Peyer's patch (tissue), 4 donors: ENCODE data around the gene UGT1A8. TPM values are rescaled to one million over a fixed set of nuclear protein-coding genes. Genes with fewer than 3 reads are reported as not detected.
A peak's percentile ranks its signal among the peaks of the same experiment; 100 is the strongest.

Experiments
- DNase-seq, 3 donors: peaks; one replicate each; pipeline ENCODE4 v3.0.0-alpha.2; 2017 to 2019
- H3K27ac ChIP-seq, 4 donors: fragments of 200-600 bp; sonication (generic); one replicate each; pipeline ENCODE4 v1.5.1; 2016 to 2019
- H3K27me3 ChIP-seq, 2 donors: fragments of 200-600 bp; sonication (generic); one replicate each; pipeline ENCODE4 v1.5.1; 2019
- H3K36me3 ChIP-seq, 3 donors: fragments of 200-600 bp; sonication (generic); one replicate each; pipeline ENCODE4 v1.5.1; 2016 to 2019
- H3K4me1 ChIP-seq, 4 donors: fragments of 200-600 bp; sonication (generic); one replicate each; pipeline ENCODE4 v1.5.1; 2016 to 2019
- H3K4me3 ChIP-seq, 4 donors: fragments of 200-600 bp; sonication (generic); 1 replicate in 3 of 4; 2 replicates in 1 of 4; pipeline ENCODE4 v1.5.1; 2016 to 2019; ENCODE audit warnings: mild to moderate bottlenecking in 1 of 4
- H3K9me3 ChIP-seq, 4 donors: fragments of 200-600 bp; sonication (generic); one replicate each; pipeline ENCODE4 v1.5.1; 2016 to 2019; ENCODE audit warnings: mild to moderate bottlenecking in 1 of 4
- POLR2A ChIP-seq, 2 donors: fragments of 450-650 bp; IDR thresholded peaks; one replicate each; pipeline ENCODE4 v1.5.1; 2017; ENCODE audit warnings: antibody characterized with exemption in 2 of 2, mild to moderate bottlenecking in 2 of 2, moderate library complexity in 2 of 2
- total RNA-seq, 4 donors: library from RNA; depleted of rRNA; stranded (reverse); fragments of >200 nt; gene quantifications; one replicate each; pipeline ENCODE4 v1.1.0, GENCODE V29; 2016
- TF ChIP-seq, protein P1 (sequence below), 6 experiments: fragments of 450-650 bp in 4 of 6; fragments of 200-600 bp in 2 of 6; sonication (generic) in 1 of 6; IDR thresholded peaks; one replicate each; pipeline ENCODE4 v1.5.1; 2017 to 2019; ENCODE audit warnings: antibody characterized with exemption in 6 of 6, mild to moderate bottlenecking in 3 of 6, moderate library complexity in 1 of 6

The UGT1A8 gene
- total RNA-seq, 4 donors from 2014 or later = 2.5 to 19.6 (median 10.5) TPM

DNA sequence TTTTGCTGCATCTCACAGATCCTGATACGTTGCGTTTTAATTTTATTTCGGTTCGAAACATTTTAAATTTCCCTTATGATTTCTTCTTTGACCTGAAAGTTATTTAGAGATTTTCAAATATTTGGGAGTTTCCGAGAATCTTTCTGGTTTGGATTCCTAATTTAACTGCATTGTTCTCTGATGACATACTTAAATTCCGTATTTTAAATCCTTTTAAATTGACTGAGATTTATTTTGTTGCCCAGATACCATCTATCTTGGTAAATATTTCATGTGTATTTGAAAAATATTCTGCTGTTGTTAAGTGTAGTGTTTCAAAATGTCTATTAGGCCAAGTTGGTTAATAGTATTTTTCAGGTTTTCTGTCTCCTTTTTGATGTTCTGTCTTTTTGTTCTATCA lies 198.4 kb downstream of the UGT1A8 start:
- DNase-seq = no peak

DNA sequence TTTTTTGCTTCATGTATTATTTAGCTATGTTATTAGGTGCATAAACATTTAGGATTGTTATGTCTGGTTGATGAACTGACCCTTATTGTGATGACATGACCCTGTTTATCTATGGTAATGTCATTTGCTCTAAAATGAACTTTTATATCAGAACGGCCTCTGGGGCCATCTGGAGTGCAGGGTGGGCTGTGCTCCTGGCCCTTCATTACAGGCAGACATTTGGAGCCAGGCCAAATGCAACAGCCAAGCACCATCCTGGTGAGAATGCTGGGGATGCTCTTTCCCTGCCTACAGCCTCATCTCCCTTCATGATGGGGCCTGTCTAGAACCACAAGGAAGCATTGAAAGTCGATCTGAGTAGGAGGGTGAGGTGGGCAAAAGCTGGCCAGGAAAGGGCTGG lies 198.9 kb downstream of the UGT1A8 start:
- Histone ChIP-seq H3K4me1 (no peaks in the 10 kb centered on the region), H3K27ac (no peak overlapping the region), H3K36me3 (no peaks in the 10 kb centered on the region), H3K4me3 (no peak overlapping the region), H3K9me3 (no peaks in the 10 kb centered on the region), H3K27me3 (no peaks in the 10 kb centered on the region)
- TF ChIP-seq POLR2A (IDR thresholded peaks at IDR 0.05) = no peak
- TF ChIP-seq, protein P1, sequence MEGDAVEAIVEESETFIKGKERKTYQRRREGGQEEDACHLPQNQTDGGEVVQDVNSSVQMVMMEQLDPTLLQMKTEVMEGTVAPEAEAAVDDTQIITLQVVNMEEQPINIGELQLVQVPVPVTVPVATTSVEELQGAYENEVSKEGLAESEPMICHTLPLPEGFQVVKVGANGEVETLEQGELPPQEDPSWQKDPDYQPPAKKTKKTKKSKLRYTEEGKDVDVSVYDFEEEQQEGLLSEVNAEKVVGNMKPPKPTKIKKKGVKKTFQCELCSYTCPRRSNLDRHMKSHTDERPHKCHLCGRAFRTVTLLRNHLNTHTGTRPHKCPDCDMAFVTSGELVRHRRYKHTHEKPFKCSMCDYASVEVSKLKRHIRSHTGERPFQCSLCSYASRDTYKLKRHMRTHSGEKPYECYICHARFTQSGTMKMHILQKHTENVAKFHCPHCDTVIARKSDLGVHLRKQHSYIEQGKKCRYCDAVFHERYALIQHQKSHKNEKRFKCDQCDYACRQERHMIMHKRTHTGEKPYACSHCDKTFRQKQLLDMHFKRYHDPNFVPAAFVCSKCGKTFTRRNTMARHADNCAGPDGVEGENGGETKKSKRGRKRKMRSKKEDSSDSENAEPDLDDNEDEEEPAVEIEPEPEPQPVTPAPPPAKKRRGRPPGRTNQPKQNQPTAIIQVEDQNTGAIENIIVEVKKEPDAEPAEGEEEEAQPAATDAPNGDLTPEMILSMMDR (IDR thresholded peaks at IDR 0.05) = no peak
- peak in 1 of 3 donors; percentile 21 for DNase-seq

More for the DNA sequence above, 198.4 kb downstream of the UGT1A8 start:
- no peaks in the 10 kb centered on the region for H3K36me3 ChIP-seq
- H3K4me1 ChIP-seq = no peaks in the 10 kb centered on the region
- H3K27me3 ChIP-seq = no peaks in the 10 kb centered on the region
- H3K9me3 ChIP-seq = no peaks in the 10 kb centered on the region
- TF ChIP-seq, protein P1 (IDR thresholded peaks at IDR 0.05) = no peak
- no peak for TF ChIP-seq POLR2A (IDR thresholded peaks at IDR 0.05)
- no peak overlapping the region for H3K4me3 ChIP-seq
- no peak overlapping the region for H3K27ac ChIP-seq

DNA sequence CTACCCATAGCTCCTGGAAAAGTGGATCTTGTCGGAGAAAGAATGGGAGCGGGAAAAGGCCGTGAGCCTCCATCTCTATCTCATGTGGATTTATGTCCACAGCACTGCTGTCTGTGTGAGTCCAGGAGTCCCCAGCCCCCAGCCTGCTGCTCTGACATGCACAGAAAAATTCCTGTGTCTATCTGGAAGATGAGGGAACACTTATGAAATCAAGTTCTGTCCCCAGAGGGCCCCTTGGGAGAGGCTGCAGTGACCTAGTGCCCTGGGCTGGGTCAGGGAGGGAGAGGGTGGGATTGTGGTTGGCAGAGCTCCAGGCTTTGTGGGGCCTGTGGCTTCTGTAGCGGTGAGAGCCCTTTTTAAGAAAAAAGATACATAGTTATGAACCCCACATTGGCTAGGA lies 199.3 kb downstream of the UGT1A8 start:
- H3K9me3 ChIP-seq = no peaks in the 10 kb centered on the region
- TF ChIP-seq, protein P1 (IDR thresholded peaks at IDR 0.05) = no peak
- no peak for TF ChIP-seq POLR2A (IDR thresholded peaks at IDR 0.05)
- no peaks in the 10 kb centered on the region for H3K4me1 ChIP-seq
- H3K27ac ChIP-seq = no peak overlapping the region
- H3K27me3 ChIP-seq = no peaks in the 10 kb centered on the region
- no peak overlapping the region for H3K4me3 ChIP-seq
- no peaks in the 10 kb centered on the region for H3K36me3 ChIP-seq
- peak in 2 of 3 donors; percentile 9 to 23 for DNase-seq

- Histone ChIP-seq H3K27ac (no peak overlapping the region), H3K27me3 (no peaks in the 10 kb centered on the region), H3K9me3 (no peaks in the 10 kb centered on the region), H3K4me1 (no peaks in the 10 kb centered on the region), H3K36me3 (no peaks in the 10 kb centered on the region), H3K4me3 (no peak overlapping the region)
- peak in 2 of 3 donors; percentile 25 to 43 for DNase-seq
- TF ChIP-seq POLR2A (IDR thresholded peaks at IDR 0.05) = no peak
- TF ChIP-seq, protein P1 (IDR thresholded peaks at IDR 0.05) = no peak
These were observed 200.0 kb downstream of the UGT1A8 start for GRCh38 chr2:233817361-233817911.

DNA sequence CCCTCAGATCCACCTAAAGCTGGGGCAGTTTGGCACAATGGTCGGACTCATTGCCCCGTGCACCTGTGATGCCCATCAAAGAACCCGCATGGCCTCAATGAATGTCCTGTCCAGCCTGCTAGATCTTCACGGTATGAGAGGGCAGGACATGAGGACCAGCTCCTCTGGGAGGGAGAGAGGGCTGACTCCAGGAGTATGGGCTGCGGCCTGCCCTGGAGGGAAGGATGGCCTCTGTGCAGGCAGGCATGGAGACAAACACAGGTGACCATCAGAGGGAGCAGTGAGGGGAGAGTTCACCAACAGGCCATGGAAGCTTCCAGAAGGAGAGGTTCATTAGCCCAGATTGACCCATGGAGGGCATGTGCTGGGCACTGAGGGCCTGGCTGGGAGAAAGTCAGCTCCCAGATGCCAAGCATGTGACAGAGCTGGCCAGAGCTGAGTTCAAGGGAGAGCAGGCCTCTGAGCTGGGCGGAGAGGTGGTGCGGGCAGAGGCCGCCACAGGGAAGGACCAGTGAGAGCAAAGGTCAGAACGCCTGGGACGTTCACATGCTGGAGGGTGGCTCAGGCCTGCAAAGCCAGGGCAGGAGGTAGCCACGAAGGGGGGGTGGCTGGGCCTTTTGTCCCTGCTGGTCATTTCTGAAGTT lies 200.7 kb downstream of the UGT1A8 start:
- Histone ChIP-seq H3K36me3 (no peaks in the 10 kb centered on the region), H3K27ac (no peak overlapping the region), H3K27me3 (no peaks in the 10 kb centered on the region), H3K4me1 (no peaks in the 10 kb centered on the region), H3K9me3 (no peaks in the 10 kb centered on the region), H3K4me3 (no peak overlapping the region)
- TF ChIP-seq POLR2A (IDR thresholded peaks at IDR 0.05) = no peak
- TF ChIP-seq, protein P1 (IDR thresholded peaks at IDR 0.05) = no peak
- peak in 2 of 3 donors; percentile 52 to 57 for DNase-seq
